C4-2B (cell line): ENCODE measurements around the gene L1TD1.

Experiments used
- CTCF ChIP-seq: fragments of 450-650 bp; conservative IDR thresholded peaks from 2 replicates; pipeline ENCODE4 v1.5.1; 2017; ENCODE audit warnings: mild to moderate bottlenecking
- ZFX ChIP-seq: fragments of 450-650 bp; IDR thresholded peaks from 2 replicates; pipeline ENCODE4 v1.6.1; 2017

- TF ChIP-seq CTCF (no peak), ZFX (no peak)
Measured at GRCh38 chr1:62218604-62219003, 24.0 kb downstream of the L1TD1 start.
